ENCODE results near the gene PFDN1.

The PFDN1 gene

DNA sequence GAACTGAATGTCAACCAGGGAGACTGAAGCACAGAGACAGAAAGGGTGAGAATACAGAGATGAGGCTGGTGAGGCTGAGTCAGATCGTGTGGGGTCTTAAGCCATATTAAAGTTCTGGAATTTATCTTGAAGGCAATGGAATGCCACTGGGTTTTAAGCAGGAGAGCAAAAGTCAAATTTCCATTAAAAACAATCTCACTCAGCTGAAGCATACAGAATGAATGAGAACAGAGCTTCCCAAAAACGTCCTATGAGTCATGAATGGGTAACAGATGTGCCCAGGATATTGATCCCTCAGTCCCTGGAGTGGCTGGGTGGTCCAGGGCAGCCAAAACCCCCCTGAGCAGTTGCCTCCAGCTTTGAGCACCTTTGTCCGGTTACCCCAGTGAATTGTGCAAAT, 44.9 kb downstream of the PFDN1 start:
- no peak for DNase-seq

DNA sequence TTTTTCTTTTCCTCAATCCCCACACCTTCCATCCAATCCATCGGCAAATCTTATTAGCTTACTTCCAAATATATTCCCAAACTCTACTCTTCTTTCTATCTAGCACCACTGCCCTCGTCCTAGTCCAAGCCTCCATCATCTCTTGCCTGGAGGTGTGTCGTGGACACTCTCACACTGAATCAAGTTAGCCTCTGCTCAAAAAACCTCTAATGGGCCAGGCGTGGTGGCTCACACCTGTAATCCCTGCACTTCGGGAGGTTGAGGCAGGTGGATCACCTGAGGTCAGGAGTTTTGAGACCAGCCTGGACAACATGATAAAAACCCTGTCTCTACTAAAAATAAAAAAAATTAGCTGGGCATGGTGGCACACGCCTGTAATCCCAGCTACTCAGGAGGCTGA, 46.2 kb downstream of the PFDN1 start:
- DNase-seq = no peak

- no peak for DNase-seq
Observed at GRCh38 chr5:140255460-140256157, 47.3 kb downstream of the PFDN1 start.

GRCh38 chr5:140253985-140254384, 48.9 kb downstream of the PFDN1 start:
- DNase-seq = no peak

DNA sequence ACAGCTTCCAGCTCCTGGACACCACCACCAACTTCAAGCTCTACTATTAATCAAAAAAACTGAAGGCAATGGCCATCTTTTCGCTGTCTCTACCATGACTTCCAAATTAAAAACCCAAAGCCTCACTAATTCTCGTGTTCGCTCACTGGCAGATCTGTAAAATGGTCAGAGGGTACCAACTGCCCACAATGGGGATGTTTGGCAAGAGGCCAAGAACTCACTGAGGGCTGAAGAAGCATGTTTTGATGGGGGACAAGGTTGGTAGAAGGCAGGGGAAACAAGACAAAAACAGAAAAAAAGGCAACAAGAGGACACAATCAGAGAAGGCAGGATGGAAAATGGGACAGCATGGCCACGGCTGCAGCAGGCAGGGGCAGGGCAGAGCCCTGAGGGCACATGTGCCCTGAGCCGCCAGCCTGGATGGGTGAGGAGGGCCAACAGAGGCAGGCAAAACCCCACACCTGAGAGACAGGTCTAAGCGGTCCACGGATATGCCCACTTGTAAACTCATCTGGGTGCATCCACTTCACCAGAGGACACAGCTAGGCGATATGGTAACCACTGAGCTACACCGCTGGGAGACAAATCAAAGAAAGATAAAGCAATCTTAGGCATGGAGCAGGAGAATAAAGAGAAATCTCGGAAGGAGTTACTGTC, 50.3 kb downstream of the PFDN1 start:
- no peak for DNase-seq

- DNase-seq = no peak
Observed at GRCh38 chr5:140251527-140251973, 51.4 kb downstream of the PFDN1 start.

- DNase-seq = no peak
Observed at GRCh38 chr5:140250386-140250785, 52.5 kb downstream of the PFDN1 start.

GRCh38 chr5:140249536-140249935, 53.4 kb downstream of the PFDN1 start:
- no peak for DNase-seq

DNA sequence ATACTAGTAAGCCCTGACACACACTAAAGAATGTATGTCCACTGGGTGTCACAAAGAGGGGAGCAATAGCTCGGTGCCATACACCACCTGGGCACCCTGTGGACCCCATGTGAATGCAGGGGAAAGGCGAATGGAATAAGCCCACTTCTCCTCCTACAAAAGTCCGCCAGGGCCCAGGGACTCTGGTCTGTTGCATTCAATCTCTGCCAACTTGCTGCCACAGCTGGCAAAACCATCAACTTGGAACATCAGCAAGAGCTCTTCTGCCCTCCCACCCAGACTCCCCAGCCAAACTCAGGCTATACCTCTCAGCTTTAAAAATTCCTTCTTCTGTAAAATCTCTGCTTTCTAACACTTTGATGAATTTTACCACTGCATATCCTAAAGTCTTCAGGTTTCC, 54.5 kb downstream of the PFDN1 start:
- no peak for DNase-seq

GRCh38 chr5:140246378-140247122, 56.4 kb downstream of the PFDN1 start:
- DNase-seq = no peak

DNA sequence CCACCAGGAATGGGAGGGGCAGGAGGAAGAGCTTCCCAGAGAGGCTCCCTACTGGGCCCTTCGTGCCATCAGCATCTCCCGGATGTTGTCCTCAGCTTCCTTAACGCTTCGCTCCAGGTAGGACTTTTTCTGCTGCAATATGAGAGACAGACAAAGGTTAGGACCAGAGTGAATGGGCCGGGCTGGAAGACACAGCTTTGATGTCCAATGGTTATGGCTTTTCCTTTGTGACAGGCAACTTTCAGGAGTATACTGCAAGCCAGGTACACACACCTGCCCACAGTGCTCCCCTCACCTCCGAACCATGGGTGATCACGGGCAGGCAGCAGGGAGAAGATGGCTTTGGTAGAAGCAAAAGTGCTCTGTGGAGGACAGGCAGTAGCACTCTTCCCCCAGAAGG, 57.0 kb downstream of the PFDN1 start:
- DNase-seq = no peak

GRCh38 chr5:140245341-140245740, 57.6 kb downstream of the PFDN1 start:
- no peak for DNase-seq

DNA sequence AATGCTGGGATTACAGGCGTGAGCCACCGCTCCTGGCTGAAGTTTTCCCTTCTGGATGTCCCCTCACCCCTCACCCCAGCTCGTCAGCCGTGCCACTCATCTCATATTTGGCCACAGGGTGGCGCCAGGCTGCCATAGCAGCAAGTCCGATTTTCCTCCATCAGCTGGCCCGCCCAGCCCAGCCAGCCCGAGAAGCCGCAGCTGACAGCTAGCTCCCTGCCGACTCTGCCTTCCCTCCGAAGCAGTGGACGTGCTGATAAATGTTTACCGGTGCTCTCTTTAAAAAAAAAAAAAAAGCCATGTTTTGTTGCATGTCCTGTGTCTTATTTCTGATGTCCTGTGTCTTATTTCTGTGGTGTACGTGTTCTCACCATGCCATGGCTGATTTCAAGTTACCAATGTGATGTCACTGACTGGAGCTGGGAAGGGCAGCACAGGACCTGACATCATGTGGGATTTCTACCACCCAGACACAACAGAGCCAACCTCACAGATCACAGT, 58.3 kb downstream of the PFDN1 start:
- DNase-seq = peak; percentile 18 to 19

GRCh38 chr5:140243706-140244250, 59.1 kb downstream of the PFDN1 start:
- no peak for DNase-seq

DNA sequence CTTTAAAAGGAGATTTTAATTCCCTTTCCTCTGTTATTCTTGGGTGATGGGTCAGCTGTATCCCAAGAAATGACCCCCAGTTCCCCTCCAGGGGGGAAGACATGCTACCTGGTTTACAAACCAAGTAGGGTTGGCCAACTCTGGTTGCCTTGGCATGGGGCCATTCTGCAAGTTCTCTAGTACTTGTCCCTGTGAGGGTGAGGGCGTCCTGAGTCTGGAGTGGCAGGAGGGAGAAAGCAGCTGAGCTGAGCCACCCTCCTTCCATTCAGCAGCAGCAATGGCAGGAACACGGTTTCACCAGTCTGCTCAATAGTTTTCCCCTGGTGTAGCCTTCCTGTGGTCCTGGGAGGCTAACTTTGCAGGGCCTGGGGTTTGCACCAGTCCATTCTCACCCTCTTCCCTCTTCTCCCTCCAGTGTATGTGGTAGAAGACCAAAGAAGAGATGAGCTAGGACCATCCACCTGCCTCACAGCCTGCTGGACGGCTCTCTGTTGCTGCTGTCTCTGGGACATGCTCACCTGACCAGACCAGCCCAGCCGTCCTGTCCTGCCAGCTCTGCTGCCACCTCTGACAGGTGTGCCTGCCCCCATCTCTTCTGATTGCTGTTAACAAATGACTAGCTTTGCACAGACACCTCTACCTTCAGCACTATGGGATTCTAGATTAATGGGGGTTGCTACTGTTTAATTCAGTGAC, 59.9 kb downstream of the PFDN1 start:
- DNase-seq = no peak

GRCh38 chr5:140242099-140242498, 60.8 kb downstream of the PFDN1 start:
- DNase-seq = no peak

GRCh38 chr5:140240987-140241706, 61.8 kb downstream of the PFDN1 start:
- no peak for DNase-seq

GRCh38 chr5:140239939-140240700, 62.8 kb downstream of the PFDN1 start:
- peak in 1 of 2 experiments; percentile 8 for DNase-seq

- DNase-seq = no peak
Observed at GRCh38 chr5:140239461-140239860, 63.4 kb downstream of the PFDN1 start.

DNA sequence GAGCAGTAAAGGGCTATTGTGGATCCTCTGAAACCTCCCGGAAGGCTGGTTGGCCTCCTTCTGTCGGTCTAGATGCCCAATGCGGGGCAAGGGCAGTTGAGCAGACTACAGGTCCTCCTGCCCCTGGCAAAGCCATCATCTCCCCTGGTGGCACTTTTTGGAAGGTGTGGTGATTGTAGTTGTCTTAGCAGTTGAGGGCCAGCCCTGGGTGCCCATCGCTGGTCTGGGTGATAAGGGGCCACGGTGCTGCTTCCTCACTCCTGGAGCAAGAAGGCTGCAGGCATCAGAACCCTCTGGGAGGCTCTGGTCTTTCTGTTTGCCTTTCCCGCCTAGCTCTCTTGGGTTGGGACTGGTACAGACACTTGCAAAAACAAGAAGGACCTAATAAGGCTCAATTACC, 64.1 kb downstream of the PFDN1 start:
- no peak for DNase-seq

DNA sequence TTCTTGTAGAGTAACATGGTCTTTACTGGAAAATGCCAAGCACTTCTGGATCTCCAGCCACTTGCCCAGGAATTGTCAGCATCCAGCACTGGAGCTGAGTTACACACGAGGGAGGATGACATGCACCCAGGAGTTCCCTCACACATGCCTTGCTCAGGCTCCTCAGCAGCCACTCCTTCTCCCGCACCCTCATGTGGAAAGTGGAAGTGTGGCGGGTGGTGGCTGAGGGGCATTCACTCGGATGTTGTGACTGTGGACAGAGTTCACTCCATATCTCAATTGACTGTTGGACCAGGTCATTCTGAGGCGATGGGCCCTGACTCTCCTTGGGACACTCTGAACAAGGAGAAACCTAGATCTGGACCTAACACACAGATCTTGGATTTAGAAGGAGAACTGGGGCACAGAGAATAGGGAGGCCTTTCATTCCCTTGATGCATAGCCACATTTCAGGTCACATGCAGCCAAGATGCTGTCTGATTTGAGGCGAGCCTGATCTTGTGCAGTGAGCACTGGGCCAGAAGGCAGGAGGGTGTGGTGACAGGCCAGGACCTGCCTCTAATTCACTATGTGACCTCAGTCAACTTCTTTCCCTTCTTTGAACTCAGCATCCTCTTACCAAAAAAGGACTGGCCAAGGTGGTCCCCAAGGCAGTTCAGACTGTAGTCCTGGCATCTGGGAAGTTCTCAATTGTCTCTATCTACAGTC, 65.9 kb downstream of the PFDN1 start:
- DNase-seq = no peak

Measured in NCI-H1930 (cell line).